ENCODE results near the gene CPXM2.

Gene CPXM2

DNA sequence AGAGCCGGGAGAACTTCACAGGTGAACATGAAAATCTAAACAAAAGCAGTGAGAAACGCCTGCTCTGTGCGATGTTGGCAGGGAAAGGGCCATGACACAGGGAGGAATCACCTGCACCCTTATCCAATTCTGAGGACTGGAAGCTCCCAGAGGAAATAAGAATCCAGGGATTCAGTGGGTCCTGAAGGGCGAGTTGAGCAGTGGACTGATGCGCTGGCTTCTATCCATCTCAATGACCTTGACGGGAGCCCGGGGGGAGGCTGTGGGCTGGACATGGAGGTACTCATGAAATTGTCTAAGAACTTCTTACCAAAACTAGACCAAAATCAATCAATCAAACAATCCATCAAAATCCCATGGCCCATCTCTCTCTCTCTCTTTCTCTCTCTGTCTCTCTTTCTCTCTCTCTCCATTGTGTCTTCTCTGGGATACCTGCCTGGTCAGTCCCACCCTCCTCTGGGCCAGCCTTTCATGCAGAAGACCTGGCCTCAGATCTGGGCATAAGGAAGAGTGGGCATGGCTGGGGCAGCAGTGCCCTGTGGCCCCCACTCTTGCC, 7.2 kb downstream of the CPXM2 start:
- no peak overlapping the region for H3K27ac ChIP-seq
- TF ChIP-seq, protein P1, sequence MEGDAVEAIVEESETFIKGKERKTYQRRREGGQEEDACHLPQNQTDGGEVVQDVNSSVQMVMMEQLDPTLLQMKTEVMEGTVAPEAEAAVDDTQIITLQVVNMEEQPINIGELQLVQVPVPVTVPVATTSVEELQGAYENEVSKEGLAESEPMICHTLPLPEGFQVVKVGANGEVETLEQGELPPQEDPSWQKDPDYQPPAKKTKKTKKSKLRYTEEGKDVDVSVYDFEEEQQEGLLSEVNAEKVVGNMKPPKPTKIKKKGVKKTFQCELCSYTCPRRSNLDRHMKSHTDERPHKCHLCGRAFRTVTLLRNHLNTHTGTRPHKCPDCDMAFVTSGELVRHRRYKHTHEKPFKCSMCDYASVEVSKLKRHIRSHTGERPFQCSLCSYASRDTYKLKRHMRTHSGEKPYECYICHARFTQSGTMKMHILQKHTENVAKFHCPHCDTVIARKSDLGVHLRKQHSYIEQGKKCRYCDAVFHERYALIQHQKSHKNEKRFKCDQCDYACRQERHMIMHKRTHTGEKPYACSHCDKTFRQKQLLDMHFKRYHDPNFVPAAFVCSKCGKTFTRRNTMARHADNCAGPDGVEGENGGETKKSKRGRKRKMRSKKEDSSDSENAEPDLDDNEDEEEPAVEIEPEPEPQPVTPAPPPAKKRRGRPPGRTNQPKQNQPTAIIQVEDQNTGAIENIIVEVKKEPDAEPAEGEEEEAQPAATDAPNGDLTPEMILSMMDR (conservative IDR thresholded peaks at IDR 0.05): no peak
- TF ChIP-seq ZFX (IDR thresholded peaks at IDR 0.05): no peak

DNA sequence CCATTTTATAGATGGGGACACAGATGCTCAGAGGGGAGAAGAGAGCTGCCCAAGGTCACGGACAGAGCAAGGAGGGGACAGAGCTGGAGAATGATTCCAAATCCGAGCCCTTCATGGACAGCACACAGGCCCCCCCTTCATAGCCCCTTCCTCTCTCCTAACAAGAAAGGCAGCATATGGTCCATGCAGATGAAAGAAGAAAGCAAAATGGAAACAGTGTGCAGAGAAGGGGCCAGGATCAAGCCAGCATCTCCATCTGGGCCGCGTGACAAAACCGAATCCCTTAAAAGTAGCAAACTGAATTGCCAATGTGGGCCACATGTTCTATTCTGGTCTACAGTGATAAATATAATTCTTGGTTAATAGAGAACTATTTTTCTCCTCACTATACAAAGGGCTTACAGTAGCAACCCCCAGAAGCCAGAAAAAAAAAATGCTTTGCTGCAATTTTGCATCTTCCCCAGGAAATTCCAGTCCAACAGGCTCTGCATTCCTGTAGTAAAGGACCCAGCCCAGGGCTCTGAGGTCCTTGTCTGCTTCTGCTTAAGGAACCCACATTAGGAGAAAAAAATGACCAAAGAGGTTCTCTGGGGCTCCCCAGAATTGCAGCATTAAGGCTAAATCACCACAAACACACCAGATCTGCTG, 7.8 kb downstream of the CPXM2 start:
- TF ChIP-seq, protein P1 (conservative IDR thresholded peaks at IDR 0.05): no peak
- TF ChIP-seq ZFX (IDR thresholded peaks at IDR 0.05): no peak
- H3K27ac ChIP-seq: no peak overlapping the region

DNA sequence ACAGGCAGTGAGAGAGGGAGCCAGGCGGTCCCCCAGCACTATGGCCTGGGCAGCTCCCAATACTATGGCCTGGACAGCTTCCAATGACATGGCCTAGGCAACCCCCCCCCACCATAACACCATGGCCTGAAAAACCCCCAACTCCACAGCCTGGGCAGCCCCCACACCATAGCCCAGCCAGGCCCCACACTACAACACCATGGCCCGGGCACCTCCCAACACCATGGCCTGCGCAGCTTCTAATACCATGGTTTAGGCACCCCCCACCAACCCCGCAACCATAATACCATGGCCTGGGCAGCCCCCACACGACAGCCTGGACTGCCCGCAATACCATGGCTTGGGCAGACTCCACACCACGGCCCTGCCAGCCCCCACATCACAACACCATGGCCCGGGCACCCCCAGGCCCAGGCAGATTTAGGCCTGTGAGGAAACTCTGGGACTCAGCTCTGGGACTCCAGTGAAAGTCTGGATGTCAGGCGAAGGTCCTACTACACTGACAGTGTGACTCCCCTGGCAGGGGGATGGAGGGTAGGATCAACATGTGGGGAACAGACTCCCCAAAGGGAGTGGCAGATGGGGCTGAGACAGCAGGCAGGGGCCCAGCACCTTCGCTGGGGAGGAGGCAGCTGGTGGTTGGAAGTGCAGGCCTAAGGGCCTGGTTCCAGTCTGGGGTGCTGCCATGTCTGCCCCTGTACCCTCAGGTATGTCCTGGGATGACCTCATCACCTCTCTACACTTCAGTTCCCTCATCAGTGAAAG, 8.7 kb downstream of the CPXM2 start:
- no peak overlapping the region for H3K27ac ChIP-seq
- TF ChIP-seq, protein P1 (conservative IDR thresholded peaks at IDR 0.05): no peak

DNA sequence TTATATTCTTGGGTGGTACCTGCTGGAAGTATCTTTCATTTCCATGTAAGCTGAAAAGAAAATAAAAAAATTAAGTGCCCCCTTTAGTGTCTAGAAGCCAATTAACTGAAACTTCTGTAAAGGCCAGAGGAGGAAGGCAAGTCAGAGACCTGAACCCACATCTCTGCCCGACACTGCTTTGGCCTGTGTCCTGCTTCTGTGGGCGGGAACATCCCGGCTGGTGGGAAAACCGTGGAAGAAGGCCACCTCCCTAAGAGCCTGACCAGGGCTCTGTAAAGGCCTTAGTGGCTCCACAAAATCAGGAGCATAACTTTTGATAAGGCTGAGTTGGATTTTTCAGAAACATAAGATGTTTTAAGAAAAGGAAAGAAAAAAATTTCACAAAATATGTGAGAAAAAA, 9.4 kb downstream of the CPXM2 start:
- no peak for TF ChIP-seq ZFX (IDR thresholded peaks at IDR 0.05)
- TF ChIP-seq, protein P1 (conservative IDR thresholded peaks at IDR 0.05): no peak
- no peak overlapping the region for H3K27ac ChIP-seq

DNA sequence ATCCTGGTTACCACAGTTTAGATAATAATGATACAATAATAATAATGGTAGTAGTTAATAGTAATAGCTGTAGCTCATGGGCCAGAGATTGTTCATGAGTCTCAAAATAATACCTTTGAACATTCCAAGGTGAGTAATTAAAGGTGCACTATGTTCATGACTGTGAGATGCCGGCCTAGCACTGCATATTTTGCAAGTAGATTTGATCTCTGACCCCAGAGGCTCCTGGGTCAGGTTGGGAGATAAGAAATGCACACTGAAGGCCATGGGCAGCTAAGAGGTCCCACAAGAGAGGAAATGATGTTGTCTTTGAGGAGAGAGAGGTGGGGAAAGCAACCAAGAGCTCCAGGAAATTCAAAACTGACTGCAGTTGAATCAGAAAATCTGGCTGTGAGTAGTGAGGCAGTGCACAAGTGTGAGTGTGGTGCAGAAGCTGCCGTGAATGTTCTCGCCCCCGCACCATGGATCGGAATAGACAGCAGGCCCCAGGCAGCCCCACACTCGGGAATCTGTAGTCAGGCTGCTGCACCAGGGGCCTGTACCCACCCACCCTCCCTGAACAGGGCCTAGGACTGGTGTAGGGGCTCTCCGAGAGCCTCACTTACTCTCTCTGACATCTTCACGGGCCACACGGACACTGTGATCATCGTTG, 11.9 kb downstream of the CPXM2 start:
- H3K27ac ChIP-seq: no peak overlapping the region
- no peak for TF ChIP-seq ZFX (IDR thresholded peaks at IDR 0.05)
- TF ChIP-seq, protein P1 (conservative IDR thresholded peaks at IDR 0.05): no peak

DNA sequence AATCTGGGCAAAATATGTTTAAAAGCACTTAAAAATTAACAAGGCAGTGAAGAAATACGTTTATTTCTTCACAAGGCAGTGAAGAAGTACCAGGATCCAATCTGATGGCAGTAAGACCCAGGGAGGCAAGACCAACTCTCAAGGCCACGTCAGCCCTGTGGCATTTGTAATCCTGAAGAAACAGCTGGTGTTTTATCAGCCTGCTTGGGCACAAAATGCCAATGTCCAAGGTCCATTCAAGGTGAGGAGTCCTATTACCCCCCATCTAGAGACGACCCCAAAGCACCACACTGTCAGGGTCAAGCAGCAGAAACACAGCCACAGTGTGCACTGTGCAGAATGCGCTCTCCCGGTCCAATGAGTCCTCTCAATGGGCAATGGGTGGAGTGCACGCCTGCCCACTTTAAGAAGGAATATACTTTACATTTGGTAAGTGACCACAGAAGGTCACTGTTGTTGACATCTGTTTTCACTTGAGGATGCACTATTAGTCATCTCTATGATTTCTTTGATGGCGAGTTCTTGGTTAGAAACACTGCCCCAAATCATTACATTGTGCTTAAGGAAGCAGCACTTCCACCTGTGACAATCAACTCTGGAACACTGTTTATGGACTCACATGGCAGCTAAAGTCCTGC, 12.8 kb downstream of the CPXM2 start:
- TF ChIP-seq ZFX (IDR thresholded peaks at IDR 0.05): no peak
- TF ChIP-seq, protein P1 (conservative IDR thresholded peaks at IDR 0.05): no peak
- no peak overlapping the region for H3K27ac ChIP-seq
